Hepatocyte (in vitro differentiated cells): ENCODE data around the gene DDX17.

Source experiments
- CTCF ChIP-seq: fragments of 200-600 bp; sonication (generic); IDR thresholded peaks from 2 replicates; pipeline ENCODE4 v1.5.1; 2016; ENCODE audit warnings: antibody characterized with exemption, mild to moderate bottlenecking; ENCODE audit not compliant: poor library complexity
- EZH2 ChIP-seq: fragments of 200-600 bp; sonication (generic); IDR thresholded peaks from 2 replicates; pipeline ENCODE4 v1.6.1; 2016; ENCODE audit warnings: antibody characterized with exemption, mild to moderate bottlenecking, borderline replicate concordance
- EZH2phosphoT487 ChIP-seq: fragments of 200-600 bp; sonication (generic); IDR thresholded peaks from one replicate; pipeline ENCODE4 v1.6.1; 2018; ENCODE audit warnings: antibody characterized with exemption, mild to moderate bottlenecking, low read depth, moderate library complexity; ENCODE audit not compliant: unreplicated experiment, severe bottlenecking

- no peak for TF ChIP-seq CTCF
- TF ChIP-seq EZH2 = no peak
- no peak for TF ChIP-seq EZH2phosphoT487
Observed at GRCh38 chr22:38489142-38489541, 17.0 kb downstream of the DDX17 start.
